Activated CD8-positive, alpha-beta memory T cell treated with anti-CD3 and anti-CD28 coated beads, Interleukin-2, amount 10 ng/mL, durations not matched to agents 7 days and 5 days (primary cell): ENCODE measurements around the gene SLC23A2. TPM values are rescaled to one million over a fixed set of nuclear protein-coding genes. Genes with fewer than 3 reads are reported as not detected.

ENCODE experiments used
- ATAC-seq: fragments of 150-1000 bp; cut with Tn5 transposase; one replicate; pipeline ENCODE4 v1.10.0; 2021; ENCODE audit warnings: moderate library complexity
- CTCF ChIA-PET: fragments of 350-600 bp; sonication (Branson Sonifier 250); formaldehyde crosslinking; loops from one replicate; lab custom pipeline; 2021; ENCODE audit warnings: antibody characterized with exemption; lab: Charles Lee
- DNase-seq: peaks from one replicate; pipeline ENCODE4 v3.0.0-alpha.2; 2020
- H3K27ac Mint-ChIP-seq: one replicate; pipeline ENCODE4 v1.8.0; 2021; ENCODE audit warnings: mild to moderate bottlenecking, mixed read lengths
- H3K27me3 Mint-ChIP-seq: one replicate; pipeline ENCODE4 v1.8.0; 2021; ENCODE audit warnings: mixed read lengths
- H3K36me3 Mint-ChIP-seq: one replicate; pipeline ENCODE4 v1.8.0; 2021; ENCODE audit warnings: mild to moderate bottlenecking, mixed read lengths
- H3K4me1 Mint-ChIP-seq: one replicate; pipeline ENCODE4 v1.8.0; 2021; ENCODE audit warnings: mixed read lengths
- H3K4me3 Mint-ChIP-seq: one replicate; pipeline ENCODE4 v1.8.0; 2021; ENCODE audit warnings: mild to moderate bottlenecking, moderate library complexity, mixed read lengths
- H3K9me3 Mint-ChIP-seq: one replicate; pipeline ENCODE4 v1.8.0; 2022; ENCODE audit warnings: low read depth, mixed read lengths
- total RNA-seq, 2 experiments: library from RNA; stranded (reverse); gene quantifications; one replicate each; pipeline ENCODE4 v1.2.3, GENCODE V29; 2021

SLC23A2 gene
- total RNA-seq, 2 experiments from 2014 or later = 16.1 to 16.5 TPM

GRCh38 chr20:4844751-4845465 is 156.4 kb downstream of the SLC23A2 start:
- peaks cover 1% of the 10 kb centered on the region for H3K36me3 Mint-ChIP-seq
- H3K4me3 Mint-ChIP-seq = no peak overlapping the region
- peaks cover 7% of the 10 kb centered on the region for H3K4me1 Mint-ChIP-seq
- CTCF ChIA-PET = no interaction called here
- H3K27ac Mint-ChIP-seq = no peak overlapping the region
- no peak for ATAC-seq
- no peaks in the 10 kb centered on the region for H3K9me3 Mint-ChIP-seq
- DNase-seq = no peak
- no peaks in the 10 kb centered on the region for H3K27me3 Mint-ChIP-seq

- Mint-ChIP-seq H3K27me3 (no peaks in the 10 kb centered on the region), H3K4me1 (peaks cover 7% of the 10 kb centered on the region), H3K27ac (peak overlapping the region; percentile 1), H3K9me3 (no peaks in the 10 kb centered on the region), H3K36me3 (peaks cover 1% of the 10 kb centered on the region), H3K4me3 (no peak overlapping the region)
- no peak for ATAC-seq
- CTCF ChIA-PET = no interaction called here
- no peak for DNase-seq
These were observed 157.0 kb downstream of the SLC23A2 start for GRCh38 chr20:4844325-4844724.

- no peak for ATAC-seq
- no peak for DNase-seq
- Mint-ChIP-seq H3K9me3 (no peaks in the 10 kb centered on the region), H3K4me1 (peaks cover 10% of the 10 kb centered on the region), H3K36me3 (peaks cover 1% of the 10 kb centered on the region), H3K27me3 (peaks cover 3% of the 10 kb centered on the region), H3K4me3 (no peak overlapping the region), H3K27ac (no peak overlapping the region)
- CTCF ChIA-PET = interaction anchor here (0.8 to 1.3 kb wide), 2 partner anchors 27 to 29 kb away, joined by 3 read pairs; no protein-coding TSS in a partner anchor
These were observed 160.5 kb downstream of the SLC23A2 start for GRCh38 chr20:4840801-4841200.

DNA sequence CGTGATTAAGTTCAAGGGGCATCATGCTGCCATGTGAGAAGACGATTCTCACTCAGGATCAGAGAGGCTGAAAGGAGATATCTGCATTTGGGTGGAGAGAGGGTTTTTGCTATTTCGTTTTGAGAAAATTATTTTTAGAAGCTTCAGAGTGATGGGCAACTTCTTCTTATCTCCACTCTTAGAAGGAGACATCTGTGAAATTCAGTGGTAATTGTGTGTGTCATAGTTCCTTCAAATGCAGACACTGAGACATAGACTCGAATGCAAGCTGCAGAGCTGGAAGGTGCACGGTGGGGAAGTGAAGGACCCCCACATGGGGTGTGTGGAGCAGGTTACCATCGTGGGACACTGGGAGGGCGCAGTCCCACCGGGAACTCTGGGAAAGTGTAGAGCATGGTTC is 162.8 kb downstream of the SLC23A2 start:
- no peak overlapping the region for H3K27ac Mint-ChIP-seq
- no peak overlapping the region for H3K4me3 Mint-ChIP-seq
- peaks cover 3% of the 10 kb centered on the region for H3K27me3 Mint-ChIP-seq
- CTCF ChIA-PET = interaction anchor here (0.6 kb wide), 1 partner anchor 256 kb away, joined by 3 read pairs; no protein-coding TSS in a partner anchor
- no peaks in the 10 kb centered on the region for H3K36me3 Mint-ChIP-seq
- H3K4me1 Mint-ChIP-seq = peaks cover 3% of the 10 kb centered on the region
- H3K9me3 Mint-ChIP-seq = no peaks in the 10 kb centered on the region
- DNase-seq = no peak
- no peak for ATAC-seq

GRCh38 chr20:4837760-4838159 is 163.6 kb downstream of the SLC23A2 start:
- peaks cover 3% of the 10 kb centered on the region for H3K4me1 Mint-ChIP-seq
- H3K9me3 Mint-ChIP-seq = no peaks in the 10 kb centered on the region
- H3K36me3 Mint-ChIP-seq = no peaks in the 10 kb centered on the region
- CTCF ChIA-PET = no interaction called here
- peaks cover 5% of the 10 kb centered on the region for H3K27me3 Mint-ChIP-seq
- ATAC-seq (no peak), DNase-seq (no peak)
- H3K27ac Mint-ChIP-seq = no peak overlapping the region
- H3K4me3 Mint-ChIP-seq = no peak overlapping the region

GRCh38 chr20:4836935-4837334 is 164.4 kb downstream of the SLC23A2 start:
- Mint-ChIP-seq H3K4me1 (peaks cover 3% of the 10 kb centered on the region), H3K27me3 (peaks cover 5% of the 10 kb centered on the region), H3K27ac (no peak overlapping the region), H3K36me3 (no peaks in the 10 kb centered on the region), H3K9me3 (no peaks in the 10 kb centered on the region), H3K4me3 (no peak overlapping the region)
- DNase-seq = no peak
- CTCF ChIA-PET = interaction anchor here (0.6 to 1.3 kb wide), 2 partner anchors 25 to 264 kb away, joined by 3 read pairs; no protein-coding TSS in a partner anchor
- ATAC-seq = no peak

DNA sequence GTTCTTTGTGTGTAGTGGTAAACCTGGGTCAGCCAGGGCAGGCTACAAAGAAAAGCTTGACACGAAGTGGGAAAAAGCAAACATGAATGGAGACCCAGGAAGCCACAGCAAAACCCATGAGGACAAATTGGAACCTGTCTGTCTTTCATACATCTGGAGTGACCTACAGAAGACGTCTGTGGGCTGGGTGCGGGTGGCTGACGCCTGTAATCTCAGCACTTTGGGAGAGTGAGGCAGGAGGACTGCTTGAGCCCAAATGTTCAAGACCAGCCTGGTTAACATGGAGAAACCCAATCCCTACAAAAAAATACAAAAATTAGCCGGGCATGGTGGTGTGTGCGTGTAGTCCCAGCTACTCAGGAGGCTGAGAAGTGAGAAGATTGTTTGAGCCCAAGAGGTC is 164.8 kb downstream of the SLC23A2 start:
- Mint-ChIP-seq H3K4me3 (no peak overlapping the region), H3K27ac (no peak overlapping the region), H3K36me3 (no peaks in the 10 kb centered on the region), H3K27me3 (peaks cover 5% of the 10 kb centered on the region), H3K9me3 (peaks cover 3% of the 10 kb centered on the region), H3K4me1 (peaks cover 3% of the 10 kb centered on the region)
- CTCF ChIA-PET = interaction anchor here (0.6 to 1.3 kb wide), 2 partner anchors 25 to 264 kb away, joined by 3 read pairs; no protein-coding TSS in a partner anchor
- no peak for DNase-seq
- ATAC-seq = no peak

GRCh38 chr20:4835244-4836177 is 165.8 kb downstream of the SLC23A2 start:
- H3K9me3 Mint-ChIP-seq = peaks cover 3% of the 10 kb centered on the region
- DNase-seq (no peak), ATAC-seq (no peak)
- H3K36me3 Mint-ChIP-seq = no peaks in the 10 kb centered on the region
- peaks cover 5% of the 10 kb centered on the region for H3K27me3 Mint-ChIP-seq
- H3K27ac Mint-ChIP-seq = no peak overlapping the region
- CTCF ChIA-PET = no interaction called here
- no peak overlapping the region for H3K4me3 Mint-ChIP-seq
- peaks cover 3% of the 10 kb centered on the region for H3K4me1 Mint-ChIP-seq

GRCh38 chr20:4833074-4833728 is 168.1 kb downstream of the SLC23A2 start:
- Mint-ChIP-seq H3K36me3 (no peaks in the 10 kb centered on the region), H3K9me3 (peaks cover 3% of the 10 kb centered on the region), H3K27ac (no peak overlapping the region), H3K27me3 (peaks cover 5% of the 10 kb centered on the region), H3K4me3 (no peak overlapping the region), H3K4me1 (peaks cover 3% of the 10 kb centered on the region)
- ATAC-seq (no peak), DNase-seq (no peak)
- CTCF ChIA-PET = interaction anchor here (0.9 kb wide), 1 partner anchor 224 kb away, joined by 3 read pairs; no protein-coding TSS in a partner anchor

DNA sequence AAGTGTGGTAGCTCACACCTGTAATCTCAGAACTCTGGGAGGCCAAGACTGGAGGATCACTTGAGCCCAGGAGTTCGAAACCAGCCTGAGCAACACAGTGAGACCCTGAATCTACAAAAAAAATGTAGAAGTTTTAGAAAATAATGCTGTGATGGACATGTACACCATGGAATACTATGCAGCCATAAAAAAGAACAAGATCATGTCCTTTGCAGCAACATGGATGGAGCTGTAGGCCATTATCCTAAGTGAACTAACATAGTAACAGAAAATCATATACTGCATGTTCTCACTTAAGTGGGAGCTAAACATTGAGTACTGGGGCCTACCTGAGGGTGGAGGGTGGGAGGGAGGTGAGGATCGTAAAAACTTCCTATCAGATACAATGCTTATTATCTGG is 168.8 kb downstream of the SLC23A2 start:
- H3K9me3 Mint-ChIP-seq = peaks cover 3% of the 10 kb centered on the region
- no peak overlapping the region for H3K27ac Mint-ChIP-seq
- H3K36me3 Mint-ChIP-seq = no peaks in the 10 kb centered on the region
- CTCF ChIA-PET = no interaction called here
- DNase-seq = no peak
- peaks cover 5% of the 10 kb centered on the region for H3K27me3 Mint-ChIP-seq
- H3K4me3 Mint-ChIP-seq = no peak overlapping the region
- ATAC-seq = no peak
- H3K4me1 Mint-ChIP-seq = no peaks in the 10 kb centered on the region

DNA sequence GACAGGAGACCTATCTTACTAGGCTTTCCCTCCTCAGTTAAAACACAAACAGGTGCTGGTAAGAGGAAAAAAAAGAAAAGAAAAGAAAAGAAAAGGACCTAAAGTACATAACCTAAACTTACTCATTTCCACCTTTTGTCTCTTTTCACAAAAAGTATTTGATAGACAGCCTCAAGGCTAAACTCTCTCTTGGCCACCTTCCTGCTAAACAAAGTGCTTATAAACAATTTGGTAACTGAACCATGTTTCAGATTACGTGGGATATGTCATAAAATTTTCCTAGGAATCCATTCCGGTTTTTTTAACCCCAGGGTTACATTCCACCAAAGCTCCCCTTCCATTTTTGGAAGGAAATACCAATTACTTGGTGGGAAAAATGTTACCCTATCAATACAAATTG is 170.6 kb downstream of the SLC23A2 start:
- CTCF ChIA-PET = no interaction called here
- ATAC-seq = no peak

DNA sequence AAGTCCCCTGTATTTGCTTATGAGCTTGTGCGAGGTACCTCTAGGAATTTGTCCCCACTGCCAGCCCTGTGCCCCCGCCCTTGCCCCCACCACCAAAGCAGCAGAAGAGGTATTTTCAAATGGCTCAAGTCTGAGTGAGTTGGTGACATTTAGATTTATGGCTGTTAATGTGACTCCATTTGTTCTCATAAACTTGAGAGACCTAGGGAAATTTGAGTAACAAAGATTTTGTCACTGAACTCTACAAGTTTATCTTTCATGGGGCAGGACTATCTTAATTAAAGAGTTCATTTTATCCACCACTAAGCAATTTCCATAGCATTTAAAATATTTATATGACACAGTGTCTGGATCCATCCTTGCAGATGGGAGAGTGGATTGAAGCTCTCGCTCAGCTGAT is 171.1 kb downstream of the SLC23A2 start:
- no peak for DNase-seq
- CTCF ChIA-PET = no interaction called here
- Mint-ChIP-seq H3K36me3 (no peaks in the 10 kb centered on the region), H3K9me3 (peaks cover 3% of the 10 kb centered on the region), H3K4me3 (no peak overlapping the region), H3K4me1 (no peaks in the 10 kb centered on the region), H3K27ac (no peak overlapping the region), H3K27me3 (peaks cover 3% of the 10 kb centered on the region)
- ATAC-seq = no peak

More for the DNA sequence above, 170.6 kb downstream of the SLC23A2 start:
- peaks cover 3% of the 10 kb centered on the region for H3K9me3 Mint-ChIP-seq
- no peaks in the 10 kb centered on the region for H3K4me1 Mint-ChIP-seq
- H3K27me3 Mint-ChIP-seq = peaks cover 3% of the 10 kb centered on the region
- no peaks in the 10 kb centered on the region for H3K36me3 Mint-ChIP-seq
- H3K4me3 Mint-ChIP-seq = no peak overlapping the region
- no peak for DNase-seq
- H3K27ac Mint-ChIP-seq = no peak overlapping the region
